Measurements from ENCODE around the gene DUOX1. TPM values are rescaled to one million over a fixed set of nuclear protein-coding genes. Genes with fewer than 3 reads are reported as not detected.

Gene DUOX1
- total RNA-seq, 1 donor from 2014 or later, result 4.1 TPM

DNA sequence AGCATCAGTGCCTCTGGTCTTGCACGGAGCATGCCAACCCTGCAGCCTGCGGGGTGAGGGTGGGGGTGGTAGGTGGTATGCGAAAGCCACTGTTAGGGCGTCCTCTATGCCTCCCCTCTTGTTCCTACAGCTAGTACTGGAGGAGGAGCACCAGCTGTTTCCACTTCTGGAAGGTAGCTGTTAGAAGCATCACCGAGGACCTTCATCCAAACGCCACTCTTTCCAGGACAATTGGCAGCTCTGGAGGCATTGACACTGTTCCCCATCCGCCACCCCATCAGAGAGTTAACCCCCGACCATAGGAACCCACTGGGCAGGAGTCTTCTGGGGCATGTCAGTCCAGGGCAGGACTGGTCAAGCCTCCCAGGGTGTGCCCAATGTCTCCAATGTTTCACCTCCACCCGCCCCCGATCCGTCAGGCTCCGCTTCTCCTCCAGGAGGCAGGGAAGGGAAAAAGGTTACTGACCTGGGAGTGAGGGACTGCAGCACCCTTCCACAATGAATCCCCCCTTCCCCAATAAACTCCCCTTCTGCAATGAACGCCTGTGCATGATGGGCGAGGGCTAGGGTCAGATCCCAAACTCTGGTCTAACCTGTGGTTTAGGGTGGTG is 16.3 kb upstream of the DUOX1 start:
- no peak for TF ChIP-seq CTCF (IDR thresholded peaks at IDR 0.05; ENCODE audit: insufficient read depth, low read length, poor library complexity, severe bottlenecking)
- Histone ChIP-seq H3K27me3 (ENCODE audit: control insufficient read depth, insufficient read depth, low read length) (peaks cover 85% of the 10 kb centered on the region), H3K4me3 (ENCODE audit: low read depth, low read length) (no peak overlapping the region), H3K36me3 (ENCODE audit: control insufficient read depth, insufficient read depth, low read length) (no peaks in the 10 kb centered on the region)
- DNase-seq (ENCODE audit: low read depth), result no peak

DNA sequence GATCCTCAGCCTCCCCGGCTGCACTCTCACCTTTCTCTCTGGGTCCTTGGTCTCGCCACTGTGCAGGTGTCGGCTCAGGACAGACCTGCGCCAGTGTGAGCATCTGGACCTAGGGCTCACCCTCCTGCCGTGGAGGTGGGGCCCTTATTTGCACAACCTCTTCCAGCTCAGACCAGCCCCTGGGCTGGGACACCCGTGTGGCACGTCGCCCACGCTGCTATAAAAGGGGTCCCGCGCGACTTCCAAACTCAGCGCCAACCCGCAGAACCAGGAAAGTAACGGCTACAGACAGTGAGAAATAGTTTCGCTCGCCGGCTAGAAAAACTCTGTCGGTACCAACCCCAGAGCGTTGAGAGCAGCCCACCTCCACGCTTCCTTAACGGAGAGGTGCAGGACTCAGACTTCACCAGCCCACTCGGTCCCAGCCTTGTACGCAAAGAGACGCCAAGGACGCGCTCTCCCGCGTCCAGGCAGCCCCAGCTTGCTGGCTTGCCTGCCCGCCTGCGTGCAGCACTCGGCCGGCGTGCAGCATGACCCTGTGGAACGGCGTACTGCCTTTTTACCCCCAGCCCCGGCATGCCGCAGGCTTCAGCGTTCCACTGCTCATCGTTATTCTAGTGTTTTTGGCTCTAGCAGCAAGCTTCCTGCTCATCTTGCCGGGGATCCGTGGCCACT is 15.6 kb upstream of the DUOX1 start, which contains the start of the genes DUOX2 and DUOXA2:
DUOX2 (minus strand) TSS at position 97 of the 675 bp plus-strand sequence. CDS start 761 bp downstream, outside the sequence.
DUOXA2 (plus strand) TSS at position 251 of the 675 bp plus-strand sequence; CDS start at position 531, 280 bp downstream.
- Histone ChIP-seq H3K36me3 (ENCODE audit: control insufficient read depth, insufficient read depth, low read length) (no peaks in the 10 kb centered on the region), H3K4me3 (ENCODE audit: low read depth, low read length) (no peak within 1 kb of the TSS), H3K27me3 (ENCODE audit: control insufficient read depth, insufficient read depth, low read length) (peaks cover 81% of the 10 kb centered on the region)
- no peak for DNase-seq (ENCODE audit: low read depth)
- TF ChIP-seq CTCF (IDR thresholded peaks at IDR 0.05; ENCODE audit: insufficient read depth, low read length, poor library complexity, severe bottlenecking), result no peak

GRCh38 chr15:45114751-45115085 is 15.1 kb upstream of the DUOX1 start:
- no peak for TF ChIP-seq CTCF (IDR thresholded peaks at IDR 0.05; ENCODE audit: insufficient read depth, low read length, poor library complexity, severe bottlenecking)
- peaks cover 78% of the 10 kb centered on the region for H3K27me3 ChIP-seq (ENCODE audit: control insufficient read depth, insufficient read depth, low read length)
- H3K36me3 ChIP-seq (ENCODE audit: control insufficient read depth, insufficient read depth, low read length), result no peaks in the 10 kb centered on the region
- DNase-seq (ENCODE audit: low read depth), result no peak
- no peak overlapping the region for H3K4me3 ChIP-seq (ENCODE audit: low read depth, low read length)

- H3K27me3 ChIP-seq (ENCODE audit: control insufficient read depth, insufficient read depth, low read length), result peaks cover 71% of the 10 kb centered on the region
- no peaks in the 10 kb centered on the region for H3K36me3 ChIP-seq (ENCODE audit: control insufficient read depth, insufficient read depth, low read length)
- TF ChIP-seq CTCF (IDR thresholded peaks at IDR 0.05; ENCODE audit: insufficient read depth, low read length, poor library complexity, severe bottlenecking), result no peak
- no peak overlapping the region for H3K4me3 ChIP-seq (ENCODE audit: low read depth, low read length)
- no peak for DNase-seq (ENCODE audit: low read depth)
These were observed 14.4 kb upstream of the DUOX1 start for GRCh38 chr15:45115312-45115820.

DNA sequence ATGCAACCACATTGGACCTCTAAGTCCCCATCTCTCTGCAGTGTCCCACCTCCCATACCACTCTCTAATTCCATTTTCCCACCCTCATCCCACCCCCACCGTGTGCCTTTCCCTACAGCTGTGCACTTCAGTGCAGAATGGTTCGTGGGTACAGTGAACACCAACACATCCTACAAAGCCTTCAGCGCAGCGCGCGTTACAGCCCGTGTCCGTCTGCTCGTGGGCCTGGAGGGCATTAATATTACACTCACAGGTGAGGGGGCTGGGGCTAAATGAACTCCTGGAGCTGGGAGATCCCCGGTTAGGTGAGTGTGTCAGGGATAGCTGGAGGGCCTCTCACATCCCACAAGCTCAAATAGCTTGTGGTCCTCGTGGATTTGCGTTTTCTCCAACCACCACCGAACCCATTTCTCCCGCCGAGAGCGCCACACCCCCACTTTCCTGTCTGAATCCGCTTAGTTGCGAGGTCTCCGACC is 13.8 kb upstream of the DUOX1 start:
- DNase-seq (ENCODE audit: low read depth), result no peak
- TF ChIP-seq CTCF (IDR thresholded peaks at IDR 0.05; ENCODE audit: insufficient read depth, low read length, poor library complexity, severe bottlenecking), result no peak
- H3K36me3 ChIP-seq (ENCODE audit: control insufficient read depth, insufficient read depth, low read length), result no peaks in the 10 kb centered on the region
- no peak overlapping the region for H3K4me3 ChIP-seq (ENCODE audit: low read depth, low read length)
- peaks cover 67% of the 10 kb centered on the region for H3K27me3 ChIP-seq (ENCODE audit: control insufficient read depth, insufficient read depth, low read length)
